SK-N-SH treated with all-trans-retinoic acid at 6 μM for 48 hours (cell line): ENCODE data around the gene ERN2.

Source experiments
- ATAC-seq: fragments of 200-7000 bp; cut with Tn5 transposase; 3 replicates; pipeline ENCODE4 v1.9.1; 2020; ENCODE audit warnings: mild to moderate bottlenecking, moderate library complexity
- BACH2 ChIP-seq: fragments of 250-450 bp; sonication (Bioruptor Pico); IDR thresholded peaks from 2 replicates; pipeline ENCODE4 v1.9.0; 2021; ENCODE audit warnings: mild to moderate bottlenecking, borderline replicate concordance
- CSDC2 ChIP-seq: fragments of 250-450 bp; sonication (Bioruptor Pico); IDR thresholded peaks from 2 replicates; pipeline ENCODE4 v1.5.0; 2020; ENCODE audit warnings: mild to moderate bottlenecking, moderate library complexity
- ESRRG ChIP-seq: fragments of 250-450 bp; sonication (Bioruptor Pico); IDR thresholded peaks from 2 replicates; pipeline ENCODE4 v1.6.1; 2021; ENCODE audit warnings: mild to moderate bottlenecking
- GLIS3 ChIP-seq: fragments of 250-450 bp; sonication (Bioruptor Pico); IDR thresholded peaks from 2 replicates; pipeline ENCODE4 v1.5.0; 2020; ENCODE audit warnings: mild to moderate bottlenecking, moderate library complexity
- ISL1 ChIP-seq: fragments of 250-450 bp; sonication (Bioruptor Pico); IDR thresholded peaks from 2 replicates; pipeline ENCODE4 v2.1.2; 2022; ENCODE audit warnings: mild to moderate bottlenecking, moderate library complexity
- OSR1 ChIP-seq: fragments of 250-450 bp; sonication (Bioruptor Pico); IDR thresholded peaks from 2 replicates; pipeline ENCODE4 v1.8.0; 2022; ENCODE audit warnings: moderate library complexity, mild to moderate bottlenecking, inconsistent platforms
- PPARA ChIP-seq: fragments of 250-450 bp; sonication (Bioruptor Pico); IDR thresholded peaks from 2 replicates; pipeline ENCODE4 v1.5.0; 2020; ENCODE audit warnings: mild to moderate bottlenecking, borderline replicate concordance
- RARB ChIP-seq: fragments of 250-450 bp; sonication (Bioruptor Pico); IDR thresholded peaks from 2 replicates; pipeline ENCODE4 v1.8.0; 2021; ENCODE audit warnings: mild to moderate bottlenecking, moderate library complexity
- SNAI2 ChIP-seq: fragments of 250-450 bp; sonication (Bioruptor Pico); IDR thresholded peaks from 2 replicates; pipeline ENCODE4 v1.5.0; 2020; ENCODE audit warnings: mild to moderate bottlenecking, moderate library complexity
- TCF4 ChIP-seq: fragments of 250-450 bp; sonication (Bioruptor Pico); IDR thresholded peaks from 2 replicates; pipeline ENCODE4 v1.8.0; 2021; ENCODE audit warnings: mild to moderate bottlenecking, moderate library complexity, borderline replicate concordance
- TOX ChIP-seq: fragments of 250-450 bp; sonication (Bioruptor Pico); IDR thresholded peaks from 2 replicates; pipeline ENCODE4 v1.8.0; 2021; ENCODE audit warnings: mild to moderate bottlenecking, moderate library complexity, borderline replicate concordance
- ZC3H10 ChIP-seq: fragments of 250-450 bp; sonication (Bioruptor Pico); IDR thresholded peaks from 2 replicates; pipeline ENCODE4 v1.5.1; 2021; ENCODE audit warnings: mild to moderate bottlenecking, moderate library complexity
- ZFP3 ChIP-seq: fragments of 250-450 bp; sonication (Bioruptor Pico); IDR thresholded peaks from 2 replicates; pipeline ENCODE4 v1.5.0; 2020; ENCODE audit warnings: mild to moderate bottlenecking, moderate library complexity
- ZFP30 ChIP-seq: fragments of 450-650 bp; formaldehyde crosslinking; IDR thresholded peaks from 2 replicates; pipeline ENCODE4 v1.5.0; 2022; ENCODE audit warnings: mild to moderate bottlenecking, moderate library complexity
- ZNF565 ChIP-seq: fragments of 450-650 bp; formaldehyde crosslinking; conservative IDR thresholded peaks from 2 replicates; pipeline ENCODE4 v1.5.0; 2020; ENCODE audit warnings: low read depth, mild to moderate bottlenecking, moderate library complexity
- ZNF70 ChIP-seq: fragments of 450-650 bp; formaldehyde crosslinking; IDR thresholded peaks from 2 replicates; pipeline ENCODE4 v1.5.0; 2020; ENCODE audit warnings: mild to moderate bottlenecking, moderate library complexity
- TF ChIP-seq, protein P1 (sequence below): fragments of 250-450 bp; sonication (Bioruptor Pico); IDR thresholded peaks from 2 replicates; pipeline ENCODE4 v1.5.0; 2020; ENCODE audit warnings: mild to moderate bottlenecking, moderate library complexity
- TF ChIP-seq, protein P2 (sequence below): fragments of 250-450 bp; sonication (Bioruptor Pico); IDR thresholded peaks from 2 replicates; pipeline ENCODE4 v1.8.0; 2020; ENCODE audit warnings: mild to moderate bottlenecking, moderate library complexity, borderline replicate concordance
- TF ChIP-seq, protein P3 (sequence below): fragments of 250-450 bp; sonication (Bioruptor Pico); IDR thresholded peaks from 2 replicates; pipeline ENCODE4 v1.8.0; 2021; ENCODE audit warnings: low read depth, mild to moderate bottlenecking, moderate library complexity, borderline replicate concordance
- TF ChIP-seq, protein P4 (sequence below): fragments of 250-450 bp; sonication (Bioruptor Pico); IDR thresholded peaks from 2 replicates; pipeline ENCODE4 v1.5.1; 2020; ENCODE audit warnings: low read depth, mild to moderate bottlenecking, moderate library complexity

The ERN2 gene

DNA sequence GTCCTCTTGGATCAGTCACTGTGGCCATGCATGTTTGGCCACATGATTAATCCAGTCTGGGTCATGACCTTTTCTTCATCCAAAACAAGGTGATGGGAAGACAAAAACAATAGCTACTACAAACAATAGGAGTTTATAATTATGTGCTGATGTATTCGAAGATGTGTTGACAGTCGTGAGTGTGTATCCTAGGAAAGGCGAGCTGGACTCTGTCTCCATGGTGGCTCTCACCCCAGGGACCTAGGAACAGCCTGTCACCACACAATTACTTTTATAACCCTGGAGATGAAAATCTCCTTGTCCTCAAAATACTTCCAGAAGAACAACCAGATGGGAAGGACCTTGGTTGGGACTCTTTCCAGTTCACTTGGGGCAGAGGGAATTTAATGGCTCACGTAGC lies 44.1 kb downstream of the ERN2 start (continued):
- TF ChIP-seq, protein P1, sequence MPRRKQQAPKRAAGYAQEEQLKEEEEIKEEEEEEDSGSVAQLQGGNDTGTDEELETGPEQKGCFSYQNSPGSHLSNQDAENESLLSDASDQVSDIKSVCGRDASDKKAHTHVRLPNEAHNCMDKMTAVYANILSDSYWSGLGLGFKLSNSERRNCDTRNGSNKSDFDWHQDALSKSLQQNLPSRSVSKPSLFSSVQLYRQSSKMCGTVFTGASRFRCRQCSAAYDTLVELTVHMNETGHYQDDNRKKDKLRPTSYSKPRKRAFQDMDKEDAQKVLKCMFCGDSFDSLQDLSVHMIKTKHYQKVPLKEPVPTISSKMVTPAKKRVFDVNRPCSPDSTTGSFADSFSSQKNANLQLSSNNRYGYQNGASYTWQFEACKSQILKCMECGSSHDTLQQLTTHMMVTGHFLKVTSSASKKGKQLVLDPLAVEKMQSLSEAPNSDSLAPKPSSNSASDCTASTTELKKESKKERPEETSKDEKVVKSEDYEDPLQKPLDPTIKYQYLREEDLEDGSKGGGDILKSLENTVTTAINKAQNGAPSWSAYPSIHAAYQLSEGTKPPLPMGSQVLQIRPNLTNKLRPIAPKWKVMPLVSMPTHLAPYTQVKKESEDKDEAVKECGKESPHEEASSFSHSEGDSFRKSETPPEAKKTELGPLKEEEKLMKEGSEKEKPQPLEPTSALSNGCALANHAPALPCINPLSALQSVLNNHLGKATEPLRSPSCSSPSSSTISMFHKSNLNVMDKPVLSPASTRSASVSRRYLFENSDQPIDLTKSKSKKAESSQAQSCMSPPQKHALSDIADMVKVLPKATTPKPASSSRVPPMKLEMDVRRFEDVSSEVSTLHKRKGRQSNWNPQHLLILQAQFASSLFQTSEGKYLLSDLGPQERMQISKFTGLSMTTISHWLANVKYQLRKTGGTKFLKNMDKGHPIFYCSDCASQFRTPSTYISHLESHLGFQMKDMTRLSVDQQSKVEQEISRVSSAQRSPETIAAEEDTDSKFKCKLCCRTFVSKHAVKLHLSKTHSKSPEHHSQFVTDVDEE (CRISPR knock-in tag) = no peak
- TF ChIP-seq, protein P2, sequence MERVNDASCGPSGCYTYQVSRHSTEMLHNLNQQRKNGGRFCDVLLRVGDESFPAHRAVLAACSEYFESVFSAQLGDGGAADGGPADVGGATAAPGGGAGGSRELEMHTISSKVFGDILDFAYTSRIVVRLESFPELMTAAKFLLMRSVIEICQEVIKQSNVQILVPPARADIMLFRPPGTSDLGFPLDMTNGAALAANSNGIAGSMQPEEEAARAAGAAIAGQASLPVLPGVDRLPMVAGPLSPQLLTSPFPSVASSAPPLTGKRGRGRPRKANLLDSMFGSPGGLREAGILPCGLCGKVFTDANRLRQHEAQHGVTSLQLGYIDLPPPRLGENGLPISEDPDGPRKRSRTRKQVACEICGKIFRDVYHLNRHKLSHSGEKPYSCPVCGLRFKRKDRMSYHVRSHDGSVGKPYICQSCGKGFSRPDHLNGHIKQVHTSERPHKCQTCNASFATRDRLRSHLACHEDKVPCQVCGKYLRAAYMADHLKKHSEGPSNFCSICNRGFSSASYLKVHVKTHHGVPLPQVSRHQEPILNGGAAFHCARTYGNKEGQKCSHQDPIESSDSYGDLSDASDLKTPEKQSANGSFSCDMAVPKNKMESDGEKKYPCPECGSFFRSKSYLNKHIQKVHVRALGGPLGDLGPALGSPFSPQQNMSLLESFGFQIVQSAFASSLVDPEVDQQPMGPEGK (CRISPR knock-in tag) = no peak

DNA sequence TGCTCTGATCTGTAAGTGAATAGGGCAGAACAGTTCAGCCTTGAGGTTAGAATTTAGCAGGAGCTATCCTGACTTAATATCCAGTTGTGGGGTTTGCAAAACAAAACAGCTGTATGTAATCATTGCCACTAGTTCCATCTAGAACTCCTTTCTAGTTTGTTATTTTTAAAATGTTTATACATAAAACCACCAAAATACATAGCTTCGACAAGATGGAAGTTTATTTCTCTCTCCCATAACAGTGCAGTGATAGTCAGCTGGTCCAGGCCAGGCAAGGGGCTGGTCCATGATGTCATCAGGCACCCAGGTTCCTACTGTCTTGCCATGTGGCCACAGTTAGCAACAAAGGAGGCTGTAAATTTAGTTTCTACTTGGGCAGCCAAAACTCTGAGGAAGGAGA lies 44.8 kb downstream of the ERN2 start:
- no peak for TF ChIP-seq CSDC2 (CRISPR knock-in tag)
- TF ChIP-seq, all 23 proteins: peak for 0
- ATAC-seq = no peak

DNA sequence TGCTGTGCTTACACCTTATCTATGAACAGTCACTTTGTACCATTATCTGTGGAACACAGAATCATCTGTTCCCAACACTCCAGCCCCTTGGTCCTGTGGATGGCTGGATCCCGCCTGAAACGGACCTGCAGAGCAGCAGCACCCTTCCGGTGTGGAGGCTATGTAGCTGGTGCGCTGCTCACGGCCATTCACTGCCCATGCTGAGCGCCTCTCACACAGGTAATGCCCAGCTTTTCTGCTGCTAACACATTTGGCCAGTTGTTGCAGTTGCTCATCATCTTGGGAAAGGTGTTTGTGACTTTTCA lies 45.7 kb downstream of the ERN2 start:
- no peak for ATAC-seq
- TF ChIP-seq ISL1 (CRISPR knock-in tag) (no peak), BACH2 (no peak), ZC3H10 (CRISPR knock-in tag) (no peak), ZNF70 (CRISPR knock-in tag) (no peak), RARB (CRISPR knock-in tag) (no peak), ZFP30 (CRISPR knock-in tag) (no peak), GLIS3 (CRISPR knock-in tag) (no peak)

DNA sequence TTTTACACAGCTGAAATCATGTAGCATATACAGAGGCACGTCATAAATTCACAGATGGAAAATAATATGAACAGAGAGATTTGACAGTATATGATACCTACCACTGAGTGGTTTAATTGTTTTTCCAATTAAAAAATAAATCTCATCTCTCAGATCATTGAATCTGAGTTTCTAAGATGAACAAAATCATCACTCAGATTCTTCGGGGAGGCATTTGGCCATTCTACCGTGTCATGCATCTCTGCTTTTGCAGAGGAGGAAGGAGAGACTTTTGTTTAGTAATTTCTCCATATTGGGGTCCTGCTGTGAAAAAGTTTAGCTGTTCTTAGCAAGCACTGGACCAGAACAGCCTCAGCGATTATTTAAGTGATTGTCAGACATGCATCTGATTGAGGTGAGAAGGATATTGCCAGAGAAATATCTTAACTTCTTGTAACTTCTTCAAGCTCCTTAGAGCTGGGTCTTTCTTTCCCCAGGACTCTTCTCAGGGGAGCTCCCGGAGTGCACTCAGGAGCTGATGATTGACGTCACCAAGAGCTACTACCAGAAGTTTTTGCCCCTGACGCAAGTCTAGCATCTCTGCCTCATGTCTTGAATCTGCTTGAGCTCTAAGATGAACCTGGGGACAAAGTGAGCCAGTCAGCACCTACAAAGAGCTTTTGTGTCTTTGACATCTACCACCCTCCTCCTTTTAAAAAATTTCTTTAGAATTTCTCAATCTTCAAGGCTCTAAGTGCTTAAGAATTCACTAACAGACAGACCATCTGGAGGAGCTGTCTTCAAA lies 46.3 kb downstream of the ERN2 start:
- no peak for ATAC-seq
- no peak for TF ChIP-seq PPARA (CRISPR knock-in tag)
- no peak for TF ChIP-seq ZNF70 (CRISPR knock-in tag)
- TF ChIP-seq OSR1 (CRISPR knock-in tag) = no peak
- TF ChIP-seq, protein P1 (CRISPR knock-in tag) = no peak
- no peak for TF ChIP-seq ZFP3 (CRISPR knock-in tag)
- TF ChIP-seq, protein P3, sequence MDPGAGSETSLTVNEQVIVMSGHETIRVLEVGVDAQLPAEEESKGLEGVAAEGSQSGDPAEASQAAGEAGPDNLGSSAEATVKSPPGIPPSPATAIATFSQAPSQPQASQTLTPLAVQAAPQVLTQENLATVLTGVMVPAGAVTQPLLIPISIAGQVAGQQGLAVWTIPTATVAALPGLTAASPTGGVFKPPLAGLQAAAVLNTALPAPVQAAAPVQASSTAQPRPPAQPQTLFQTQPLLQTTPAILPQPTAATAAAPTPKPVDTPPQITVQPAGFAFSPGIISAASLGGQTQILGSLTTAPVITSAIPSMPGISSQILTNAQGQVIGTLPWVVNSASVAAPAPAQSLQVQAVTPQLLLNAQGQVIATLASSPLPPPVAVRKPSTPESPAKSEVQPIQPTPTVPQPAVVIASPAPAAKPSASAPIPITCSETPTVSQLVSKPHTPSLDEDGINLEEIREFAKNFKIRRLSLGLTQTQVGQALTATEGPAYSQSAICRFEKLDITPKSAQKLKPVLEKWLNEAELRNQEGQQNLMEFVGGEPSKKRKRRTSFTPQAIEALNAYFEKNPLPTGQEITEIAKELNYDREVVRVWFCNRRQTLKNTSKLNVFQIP (CRISPR knock-in tag) = no peak
- TF ChIP-seq, protein P4, sequence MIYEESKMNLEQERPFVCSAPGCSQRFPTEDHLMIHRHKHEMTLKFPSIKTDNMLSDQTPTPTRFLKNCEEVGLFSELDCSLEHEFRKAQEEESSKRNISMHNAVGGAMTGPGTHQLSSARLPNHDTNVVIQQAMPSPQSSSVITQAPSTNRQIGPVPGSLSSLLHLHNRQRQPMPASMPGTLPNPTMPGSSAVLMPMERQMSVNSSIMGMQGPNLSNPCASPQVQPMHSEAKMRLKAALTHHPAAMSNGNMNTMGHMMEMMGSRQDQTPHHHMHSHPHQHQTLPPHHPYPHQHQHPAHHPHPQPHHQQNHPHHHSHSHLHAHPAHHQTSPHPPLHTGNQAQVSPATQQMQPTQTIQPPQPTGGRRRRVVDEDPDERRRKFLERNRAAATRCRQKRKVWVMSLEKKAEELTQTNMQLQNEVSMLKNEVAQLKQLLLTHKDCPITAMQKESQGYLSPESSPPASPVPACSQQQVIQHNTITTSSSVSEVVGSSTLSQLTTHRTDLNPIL (CRISPR knock-in tag) = no peak
- no peak for TF ChIP-seq BACH2
- TF ChIP-seq CSDC2 (CRISPR knock-in tag) = no peak
- no peak for TF ChIP-seq RARB (CRISPR knock-in tag)
- no peak for TF ChIP-seq ZNF565 (CRISPR knock-in tag)
- no peak for TF ChIP-seq ISL1 (CRISPR knock-in tag)
- TF ChIP-seq ESRRG = no peak
- no peak for TF ChIP-seq ZFP30 (CRISPR knock-in tag)
- TF ChIP-seq ZC3H10 (CRISPR knock-in tag) = no peak
- TF ChIP-seq, protein P2 (CRISPR knock-in tag) = no peak
- TF ChIP-seq TCF4 (CRISPR knock-in tag) = no peak
- no peak for TF ChIP-seq TOX (CRISPR knock-in tag)
- TF ChIP-seq SNAI2 = no peak
- TF ChIP-seq, all 23 proteins: peak for 0
